GM18858 (cell line): ENCODE results near the gene WWOX.

Experiments used
- ATAC-seq: cut with Tn5 transposase; IDR thresholded peaks from one replicate; pipeline ENCODE4 v1.9.1; 2021; ENCODE audit not compliant: unreplicated experiment

WWOX gene

DNA sequence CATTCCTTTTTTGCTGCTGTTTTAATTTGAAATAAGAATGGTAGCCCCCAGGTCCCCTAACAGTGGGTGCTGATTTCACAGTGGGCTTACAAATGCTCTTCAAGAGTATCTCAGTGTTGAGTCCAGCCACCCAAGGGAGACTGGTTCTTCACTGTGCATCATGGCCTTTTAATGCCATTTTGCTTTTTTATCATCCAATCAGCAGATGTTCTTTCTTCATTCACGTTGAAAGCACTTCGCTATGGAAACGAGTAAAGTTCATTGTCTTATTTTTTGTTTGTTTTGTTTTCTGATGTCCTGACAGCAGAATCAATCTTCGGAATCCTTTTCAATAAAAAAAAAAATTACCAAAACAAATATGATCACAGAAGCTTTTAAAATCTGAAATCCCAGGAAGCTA, 1072.0 kb downstream of the WWOX start:
- no peak for ATAC-seq

GRCh38 chr16:79171931-79172705, 1072.7 kb downstream of the WWOX start:
- ATAC-seq: no peak

DNA sequence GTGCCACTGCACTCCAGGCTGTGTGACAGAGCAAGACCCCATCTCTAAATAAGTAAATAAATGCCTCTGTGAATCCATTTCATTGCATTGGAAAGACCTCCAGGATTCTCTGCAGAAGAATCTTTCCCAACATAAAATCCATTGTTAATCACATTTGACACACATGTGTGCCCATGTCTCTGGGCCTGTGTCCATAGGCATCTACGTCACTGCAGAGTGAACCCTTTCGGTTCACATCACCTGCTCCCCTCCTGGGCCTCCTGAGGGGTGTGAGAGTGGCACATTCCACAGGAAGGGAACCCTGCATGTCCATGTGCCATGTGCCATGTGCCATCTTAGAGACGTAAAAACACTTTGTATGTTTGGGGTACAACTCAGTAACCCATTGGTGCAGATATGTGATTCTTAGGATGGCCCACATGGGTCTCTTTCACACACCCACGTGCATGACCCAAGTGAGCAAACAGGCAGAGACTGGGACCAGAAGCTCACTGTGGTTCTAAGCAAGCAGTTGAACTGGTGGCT, 1073.6 kb downstream of the WWOX start:
- ATAC-seq: no peak

DNA sequence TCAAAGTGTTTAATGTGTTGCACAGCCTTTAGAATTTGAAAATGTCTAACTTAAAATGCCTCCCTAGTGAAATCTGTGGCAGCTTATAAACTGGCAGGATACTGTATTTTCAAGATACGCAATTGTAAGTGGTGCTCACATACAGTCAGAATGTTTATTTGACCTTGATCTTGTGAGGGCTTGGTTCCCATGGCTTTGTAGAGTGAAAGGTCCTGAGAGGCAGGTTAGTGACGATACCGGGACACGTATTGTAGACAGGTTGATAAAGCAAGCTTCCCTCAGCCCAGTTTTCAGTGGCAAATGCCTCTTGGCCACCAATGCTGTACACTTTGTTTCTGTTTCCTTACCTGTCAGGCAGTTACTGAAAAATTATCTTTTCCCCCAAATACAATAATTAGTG, 1074.5 kb downstream of the WWOX start:
- ATAC-seq: no peak

- no peak for ATAC-seq
Measured at GRCh38 chr16:79175286-79176057, 1076.0 kb downstream of the WWOX start.

- no peak for ATAC-seq
Measured at GRCh38 chr16:79177018-79177417, 1077.6 kb downstream of the WWOX start.

GRCh38 chr16:79181419-79181818, 1082.0 kb downstream of the WWOX start:
- no peak for ATAC-seq

- no peak for ATAC-seq
Measured at GRCh38 chr16:79182616-79183015, 1083.2 kb downstream of the WWOX start.

DNA sequence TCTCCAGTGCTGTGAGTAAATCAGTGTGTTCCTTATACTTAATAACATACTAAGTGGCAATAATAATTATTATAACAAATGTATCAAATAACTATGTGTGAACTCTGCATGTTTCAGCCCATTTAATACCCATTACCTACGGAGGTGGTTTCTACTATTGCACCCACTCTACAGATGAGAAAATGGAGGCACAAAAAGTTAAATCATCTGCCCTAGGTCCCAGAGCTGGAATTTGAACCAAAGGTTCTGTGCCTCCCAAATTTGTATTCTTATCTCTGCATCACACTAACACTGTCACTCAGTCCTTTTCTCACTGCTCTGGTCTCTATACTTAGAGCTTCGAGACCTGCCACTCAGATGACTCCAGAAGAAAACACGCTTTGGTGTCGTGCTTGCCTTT, 1084.1 kb downstream of the WWOX start:
- ATAC-seq: no peak

DNA sequence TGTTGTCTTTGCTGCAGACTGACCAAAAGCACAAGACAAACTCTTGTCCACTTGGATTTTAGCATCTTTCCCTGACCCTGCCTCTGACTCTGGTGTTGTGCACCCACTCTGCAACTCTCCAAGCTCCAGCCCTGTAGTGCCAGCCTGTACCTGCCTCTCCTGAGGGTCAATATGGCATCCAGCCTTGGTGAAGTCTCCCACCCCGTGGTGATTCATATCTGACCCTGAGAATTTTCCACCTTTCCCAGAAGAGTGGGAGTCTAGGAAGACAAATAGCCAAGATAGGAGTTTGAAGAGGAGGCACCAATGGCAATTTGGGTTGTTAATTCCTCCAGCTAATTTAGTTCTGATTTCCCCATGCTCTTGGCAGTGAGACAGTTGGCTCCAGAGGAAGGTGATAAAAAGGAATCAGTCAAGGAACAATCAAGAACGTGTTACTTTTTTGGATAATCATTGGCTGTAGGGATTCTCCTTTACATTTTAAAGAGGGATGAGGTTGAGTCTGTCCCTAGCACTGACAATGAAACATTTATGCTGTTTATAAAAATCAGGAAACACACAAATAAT, 1085.1 kb downstream of the WWOX start:
- no peak for ATAC-seq

DNA sequence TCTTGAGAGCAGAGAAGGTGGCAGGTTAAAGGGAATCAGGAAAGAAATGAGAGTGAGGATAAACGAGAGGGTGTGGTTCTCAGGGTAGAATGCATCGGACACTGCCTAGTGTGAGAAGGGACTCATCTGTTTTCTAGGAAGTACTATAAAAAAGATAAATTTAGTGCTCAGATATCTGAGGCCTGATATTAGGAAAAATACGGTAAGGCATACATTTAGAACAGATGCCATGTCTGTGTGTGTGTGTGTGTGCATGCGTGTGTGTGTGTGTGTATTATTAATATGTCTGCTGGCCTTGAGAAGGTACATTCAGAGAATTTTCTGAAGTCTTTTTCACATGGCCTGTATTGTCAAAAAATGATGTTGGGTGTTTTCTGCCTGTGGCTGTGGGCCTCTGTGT, 1086.3 kb downstream of the WWOX start:
- ATAC-seq: no peak

- ATAC-seq: no peak
Measured at GRCh38 chr16:79186196-79186595, 1086.7 kb downstream of the WWOX start.

- no peak for ATAC-seq
Measured at GRCh38 chr16:79188115-79188738, 1088.8 kb downstream of the WWOX start.

DNA sequence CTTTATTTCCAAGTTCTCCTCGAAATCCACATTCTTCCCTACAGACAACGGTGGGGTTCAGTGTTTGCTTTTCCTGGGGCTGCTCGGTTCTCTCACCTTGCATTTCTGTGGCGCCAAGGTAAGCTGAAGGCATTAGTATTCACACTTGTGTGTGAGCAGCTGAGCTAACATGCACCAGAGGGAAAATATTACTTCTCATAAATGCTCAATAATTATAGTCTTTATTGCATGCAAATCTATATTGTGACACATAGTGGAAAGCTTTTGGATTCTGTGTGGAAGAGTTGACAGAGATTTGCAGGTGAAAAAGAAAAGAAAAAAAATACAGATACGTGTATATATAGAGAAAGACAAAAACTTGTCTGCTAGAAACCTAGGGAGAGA, 1089.3 kb downstream of the WWOX start:
- ATAC-seq: no peak

DNA sequence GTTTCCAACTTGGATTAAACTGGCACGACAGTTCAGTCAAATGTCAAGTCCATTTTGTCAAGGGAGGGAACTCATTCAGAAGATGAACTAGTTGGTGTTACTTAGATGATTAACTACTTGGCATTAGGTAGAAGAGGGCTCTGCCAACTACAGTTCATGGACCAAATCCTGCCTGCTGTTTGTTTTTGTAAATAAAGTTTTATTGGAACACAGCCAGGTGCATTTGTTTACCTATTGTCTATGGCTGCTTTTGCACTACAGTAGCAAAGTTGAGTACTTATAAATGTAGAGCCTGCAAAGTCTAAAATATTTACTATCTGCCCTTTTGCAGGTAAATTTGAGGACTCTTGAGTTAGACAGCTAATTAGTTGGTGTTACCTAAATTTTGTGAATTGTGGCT, 1091.1 kb downstream of the WWOX start:
- ATAC-seq: no peak

- no peak for ATAC-seq
Measured at GRCh38 chr16:79191933-79192332, 1092.5 kb downstream of the WWOX start.

DNA sequence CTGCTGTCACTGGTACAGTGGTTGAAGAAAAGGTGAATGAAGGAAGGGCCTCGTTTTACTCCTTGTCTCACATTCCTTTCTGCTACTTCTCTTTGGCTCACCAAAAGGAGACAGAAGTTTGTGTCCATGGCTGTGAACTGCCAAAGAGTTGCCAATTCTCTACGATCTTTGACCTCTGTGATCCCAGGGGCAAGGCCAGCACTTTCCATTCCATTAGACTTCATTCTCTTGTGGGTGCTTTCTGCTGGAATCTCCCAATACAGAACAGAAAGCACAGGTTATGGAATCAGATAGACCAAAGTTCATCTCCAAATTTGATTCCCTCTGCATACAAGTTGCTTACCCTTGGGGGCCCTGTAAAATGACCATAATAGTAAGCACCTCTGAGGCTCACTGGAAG, 1093.5 kb downstream of the WWOX start:
- ATAC-seq: no peak

GRCh38 chr16:79194291-79194690, 1094.8 kb downstream of the WWOX start:
- no peak for ATAC-seq

DNA sequence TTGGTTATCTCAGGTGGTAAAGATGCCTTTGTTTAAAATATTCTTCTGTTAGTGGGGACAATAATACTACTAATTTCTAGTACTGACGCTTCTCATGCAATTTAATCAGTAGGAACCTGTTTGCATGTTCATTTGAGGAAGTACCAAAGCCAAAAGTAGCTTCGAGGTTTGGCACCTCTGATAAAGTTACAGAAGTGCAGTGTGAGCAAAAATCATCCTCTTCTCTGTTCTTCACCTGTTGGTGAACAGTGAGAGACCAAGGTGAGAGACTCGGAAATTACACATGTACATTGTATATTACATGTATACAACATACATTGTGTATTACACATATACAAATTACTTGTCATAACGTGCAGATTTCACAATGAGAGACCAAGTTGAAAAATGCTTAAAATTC, 1096.5 kb downstream of the WWOX start:
- no peak for ATAC-seq

- ATAC-seq: no peak
Measured at GRCh38 chr16:79201436-79201835, 1102.0 kb downstream of the WWOX start.

DNA sequence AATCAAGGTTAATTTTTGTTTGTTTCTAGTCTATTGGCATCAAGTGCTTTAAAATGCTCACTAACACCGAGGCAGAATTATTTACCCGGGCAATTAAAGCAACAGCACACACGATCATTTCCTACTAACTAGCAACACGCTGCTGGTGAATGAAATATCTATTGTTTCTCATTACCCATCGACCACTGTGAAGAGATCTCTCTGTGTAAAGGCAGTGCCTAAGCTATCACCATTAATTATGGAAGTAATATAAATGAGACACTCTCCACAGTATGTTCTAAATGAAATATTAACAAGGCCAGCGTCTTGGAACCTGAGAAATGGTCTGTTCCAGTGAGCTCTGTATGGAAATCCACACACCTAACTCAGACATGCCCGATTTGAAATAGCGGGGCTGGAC, 1103.5 kb downstream of the WWOX start:
- no peak for ATAC-seq

DNA sequence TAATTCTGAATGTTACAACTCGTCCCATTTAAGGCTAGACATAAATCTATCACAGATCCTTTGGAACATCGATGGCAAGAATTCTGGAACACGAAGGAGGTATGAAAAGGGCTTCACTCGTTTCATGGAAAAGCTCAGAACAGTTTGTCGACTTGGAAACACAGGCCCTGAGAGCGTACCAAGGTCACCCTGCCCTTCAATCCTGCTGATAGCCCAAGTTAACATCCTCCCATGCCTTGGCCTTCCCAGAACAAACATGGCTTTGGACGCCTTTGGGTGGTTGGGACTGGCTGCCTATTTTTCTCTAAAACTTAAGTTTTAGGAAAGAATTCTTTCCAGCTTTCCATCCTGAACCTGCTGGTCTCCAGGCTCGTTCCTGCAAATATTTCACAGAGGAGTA, 1105.0 kb downstream of the WWOX start:
- no peak for ATAC-seq
